Left ventricle myocardium superior (tissue), 1 donor: ENCODE results near the gene HTRA3. TPM values are rescaled to one million over a fixed set of nuclear protein-coding genes. Genes with fewer than 3 reads are reported as not detected.

Source experiments
- ATAC-seq: fragments of 200-7000 bp; cut with Tn5 transposase; one replicate; pipeline ENCODE4 v1.9.1; 2020; ENCODE audit warnings: mild to moderate bottlenecking, moderate library complexity
- DNase-seq: peaks from one replicate; pipeline ENCODE4 v3.0.0-alpha.2; 2020
- intact Hi-C: fragments of 100-400 bp; cut with micrococcal nuclease; formaldehyde crosslinking; loops from one replicate; pipeline ENCODE4 v1.11.0; 2022
- total RNA-seq: library from RNA; stranded (reverse); fragmentation: NEBNext Ultra II Directional; extraction: Animal tissue kit (Norgen Biotek cat#: 25700); gene quantifications from one replicate; pipeline ENCODE4 v1.2.1, GENCODE V29; 2021
- donor health status: DM: no; HTN: yes; CAD: no; lungs with severe emphysema.

Gene HTRA3
- total RNA-seq, 1 donor from 2014 or later: 95.6 TPM

DNA sequence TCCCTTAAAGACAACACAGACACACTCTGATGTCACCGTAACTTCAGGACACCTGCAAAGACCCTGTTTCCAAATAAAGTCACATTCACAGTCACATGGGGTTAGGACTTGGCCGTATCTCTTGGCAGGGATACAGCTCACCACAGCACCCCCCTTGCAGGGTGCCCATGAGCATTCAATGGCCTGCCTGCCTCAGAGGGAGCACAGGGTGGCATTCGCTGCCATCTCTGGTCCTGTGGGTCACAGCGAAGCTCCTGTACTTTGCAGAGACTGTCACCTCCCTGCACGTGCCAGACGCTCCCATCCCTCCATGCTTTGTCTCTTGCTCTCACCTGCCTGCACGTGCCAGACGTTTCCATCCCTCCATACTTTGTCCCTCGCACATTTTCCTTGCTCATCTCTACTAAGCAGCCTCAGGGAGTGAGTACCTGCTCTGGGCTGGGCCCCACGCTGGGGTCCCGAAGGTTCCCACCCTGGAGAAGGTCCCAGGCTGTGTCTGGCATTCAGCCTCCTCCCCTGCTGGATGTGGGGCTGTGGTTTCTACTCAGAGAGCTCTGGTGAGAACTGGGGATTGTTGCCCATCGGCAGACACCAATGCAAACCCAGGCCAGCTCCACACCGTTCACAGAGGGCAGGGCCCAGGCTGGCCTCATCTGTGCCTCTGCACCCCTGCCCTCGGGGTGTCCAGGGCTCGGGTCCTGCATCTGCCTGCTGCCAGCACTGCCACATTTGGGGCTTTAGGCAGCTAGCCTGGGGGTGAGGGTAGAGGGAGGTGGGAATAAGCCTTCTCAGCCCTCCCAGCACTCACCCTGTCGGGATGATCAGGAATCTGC is 15.8 kb downstream of the HTRA3 start:
- peak; percentile 66 for ATAC-seq
- intact Hi-C loops: no loop called here
- peak; percentile 59 for DNase-seq

DNA sequence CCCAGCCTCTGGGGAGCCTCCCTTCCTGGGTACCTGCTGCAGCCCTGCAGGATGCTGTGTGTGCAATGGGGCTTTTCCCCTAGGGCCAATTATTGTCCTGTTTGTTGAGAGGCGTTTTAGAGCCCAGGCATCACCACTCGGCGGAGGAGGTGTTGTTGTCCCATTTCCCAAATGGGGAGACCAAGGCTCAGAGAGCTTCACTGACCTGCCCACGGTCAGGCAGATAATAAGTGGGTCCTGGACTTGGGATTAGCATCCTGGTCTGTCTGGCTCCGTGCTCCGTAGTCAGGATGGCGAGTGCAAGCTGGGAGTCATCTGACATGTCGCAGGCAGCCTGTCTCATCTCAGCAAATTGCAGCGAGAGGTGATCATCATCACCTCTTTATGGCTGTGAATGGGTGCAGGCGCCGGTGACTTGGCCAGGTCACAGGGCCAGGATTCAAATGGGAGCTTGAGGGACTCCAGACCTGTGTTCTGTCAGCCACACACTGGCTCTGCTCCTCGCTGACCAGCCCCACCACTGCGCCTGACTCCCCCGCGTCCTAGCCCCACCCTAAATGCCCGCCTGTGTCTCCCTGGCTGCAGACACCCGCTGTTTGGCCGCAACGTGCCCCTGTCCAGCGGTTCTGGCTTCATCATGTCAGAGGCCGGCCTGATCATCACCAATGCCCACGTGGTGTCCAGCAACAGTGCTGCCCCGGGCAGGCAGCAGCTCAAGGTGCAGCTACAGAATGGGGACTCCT is 16.6 kb downstream of the HTRA3 start:
- intact Hi-C loops: no loop called here

DNA sequence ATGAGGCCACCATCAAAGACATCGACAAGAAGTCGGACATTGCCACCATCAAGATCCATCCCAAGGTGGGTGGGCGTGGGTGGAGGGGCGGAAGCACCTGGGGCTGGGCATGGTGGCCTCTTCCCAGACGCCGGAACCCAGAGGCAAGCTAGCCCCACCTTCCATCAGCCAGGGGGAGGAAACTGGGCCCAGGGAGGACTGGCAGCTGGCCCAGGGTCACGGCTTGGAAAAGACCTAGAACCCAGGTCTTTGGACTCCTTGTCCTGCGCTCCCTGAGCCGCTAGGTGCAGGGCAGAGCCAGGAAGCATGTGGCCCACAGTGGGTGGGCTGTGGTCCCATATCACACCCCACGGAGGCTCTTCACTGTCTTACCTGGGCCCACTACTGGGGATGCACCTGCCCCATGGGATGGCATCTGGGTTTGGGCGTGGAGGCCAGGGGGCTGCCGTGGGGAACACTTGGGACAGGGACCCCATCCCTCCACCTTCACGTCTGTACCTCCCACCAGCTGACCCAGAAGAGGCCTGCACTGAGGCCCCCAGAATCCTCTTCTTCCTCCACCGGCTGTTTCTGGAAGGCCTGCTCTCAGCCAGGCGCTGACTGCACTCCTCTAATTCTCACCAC is 17.3 kb downstream of the HTRA3 start:
- intact Hi-C loops: no loop called here
- DNase-seq: peak; percentile 41
- ATAC-seq: no peak

More for the DNA sequence above, 16.6 kb downstream of the HTRA3 start:
- ATAC-seq (peak; percentile 84), DNase-seq (peak; percentile 84)

- peak; percentile 18 for DNase-seq
- ATAC-seq: no peak
- intact Hi-C loops: no loop called here
These were observed 18.1 kb downstream of the HTRA3 start for GRCh38 chr4:8287343-8288280.

- DNase-seq (peak; percentile 9), ATAC-seq (no peak)
- intact Hi-C loops: no loop called here
These were observed 19.7 kb downstream of the HTRA3 start for GRCh38 chr4:8289151-8289750.

DNA sequence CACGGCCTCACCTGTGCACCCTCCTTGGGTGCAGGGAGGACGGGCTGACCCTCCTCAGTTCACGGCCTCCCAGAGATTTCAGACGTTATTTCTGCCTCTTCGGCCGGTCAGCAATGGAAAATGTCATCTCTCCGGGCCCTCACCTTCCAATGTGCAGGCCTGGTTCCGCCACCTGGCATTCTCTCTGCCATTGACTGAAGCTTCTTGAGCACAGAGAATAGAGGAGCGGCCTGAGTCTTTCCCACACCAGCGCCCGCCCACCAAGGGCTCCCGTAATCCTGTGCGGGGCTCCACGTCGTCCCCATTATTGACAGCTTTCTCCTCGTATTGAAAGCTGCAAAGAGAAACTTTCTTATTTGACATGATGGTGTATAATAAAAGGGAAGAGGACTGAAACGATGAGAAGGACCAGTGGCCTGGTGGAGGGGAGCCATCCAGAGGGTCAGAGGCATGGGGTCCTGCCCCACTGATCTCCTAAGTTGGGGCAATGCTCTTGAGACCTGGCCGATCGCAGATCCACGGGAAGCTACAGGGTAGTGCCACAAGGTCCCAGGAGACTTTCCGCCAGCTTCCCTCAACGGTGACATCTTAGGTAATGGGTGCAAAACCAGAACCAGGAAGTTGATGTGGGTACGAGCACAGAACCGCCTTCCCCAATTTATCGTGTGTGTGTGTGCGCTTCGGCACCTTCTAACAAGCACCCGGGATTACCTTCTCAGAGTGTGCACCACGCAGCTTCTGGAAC is 20.6 kb downstream of the HTRA3 start:
- ATAC-seq (no peak), DNase-seq (no peak)

GRCh38 chr4:8290701-8290970 is 21.1 kb downstream of the HTRA3 start:
- peak; percentile 14 for DNase-seq
- intact Hi-C loops: no loop called here
- ATAC-seq: no peak

More for the DNA sequence above, 20.6 kb downstream of the HTRA3 start:
- intact Hi-C loops: no loop called here

GRCh38 chr4:8291036-8291682 is 21.6 kb downstream of the HTRA3 start:
- intact Hi-C loops: no loop called here
- DNase-seq: peak; percentile 12
- ATAC-seq: no peak

- ATAC-seq (no peak), DNase-seq (peak; percentile 17)
- intact Hi-C loops: no loop called here
These were observed 22.3 kb downstream of the HTRA3 start for GRCh38 chr4:8291701-8292477.

GRCh38 chr4:8292478-8293107 is 23.0 kb downstream of the HTRA3 start:
- ATAC-seq (no peak), DNase-seq (no peak)
- intact Hi-C loops: no loop called here

GRCh38 chr4:8293131-8293975 is 23.8 kb downstream of the HTRA3 start:
- intact Hi-C loops: no loop called here
- ATAC-seq (no peak), DNase-seq (peak; percentile 20)

DNA sequence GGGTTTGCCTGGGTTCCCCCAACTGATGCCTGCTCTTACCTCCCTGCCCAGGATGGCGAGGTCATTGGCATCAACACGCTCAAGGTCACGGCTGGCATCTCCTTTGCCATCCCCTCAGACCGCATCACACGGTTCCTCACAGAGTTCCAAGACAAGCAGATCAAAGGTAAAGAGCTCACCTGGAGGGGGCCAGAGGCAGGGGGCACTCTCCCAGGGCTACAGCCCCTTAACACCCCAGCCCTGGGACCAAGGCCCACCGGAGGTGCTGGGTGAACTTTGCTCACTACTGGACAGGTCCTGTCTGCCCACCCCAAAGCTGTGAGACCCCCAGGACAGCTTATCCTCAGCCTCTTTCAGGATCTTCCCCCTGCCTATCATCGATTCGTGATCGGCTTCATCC is 24.5 kb downstream of the HTRA3 start:
- ATAC-seq: no peak
- DNase-seq: peak; percentile 15
- intact Hi-C loops: no loop called here

DNA sequence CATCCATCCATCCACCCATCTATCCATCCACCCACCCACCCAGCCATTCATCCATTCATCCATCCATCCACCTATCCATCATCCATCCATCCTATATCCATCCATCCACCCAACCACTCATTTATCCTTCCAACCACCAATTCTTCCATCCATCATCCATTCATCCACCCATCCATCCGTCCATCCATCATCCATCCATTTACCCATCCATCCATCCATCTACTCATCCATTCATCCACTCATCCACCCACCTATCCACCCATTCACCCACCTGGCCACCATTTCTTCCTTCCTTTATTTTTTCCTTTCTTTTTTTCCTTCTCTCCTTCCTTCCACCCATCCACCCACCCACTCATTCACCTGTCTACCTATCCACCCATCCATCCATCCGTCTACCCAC is 25.2 kb downstream of the HTRA3 start:
- DNase-seq: no peak
- ATAC-seq: no peak
- intact Hi-C loops: no loop called here

DNA sequence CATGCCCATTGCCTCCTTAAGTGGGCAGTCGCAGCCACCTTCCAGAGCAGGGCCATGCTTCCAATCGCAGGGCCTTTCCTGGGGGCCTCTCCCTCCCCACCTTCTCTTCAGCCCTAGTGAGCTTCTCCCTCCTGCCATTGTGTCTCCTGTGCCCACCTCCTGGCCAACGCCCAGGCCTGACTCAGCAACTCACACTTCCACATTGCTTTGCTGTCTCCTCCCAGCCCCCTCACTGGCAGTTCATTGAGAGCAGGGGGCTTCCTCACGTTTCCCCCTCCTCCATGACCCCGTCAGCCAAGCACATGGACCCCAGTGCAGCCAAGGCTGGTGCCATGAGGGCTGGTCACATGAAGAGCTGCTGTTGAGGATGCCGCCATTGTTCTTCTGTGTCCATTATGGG is 25.9 kb downstream of the HTRA3 start:
- intact Hi-C loops: no loop called here
- no peak for ATAC-seq
- peak; percentile 20 for DNase-seq

- intact Hi-C loops: no loop called here
- DNase-seq (peak; percentile 23), ATAC-seq (no peak)
These were observed 26.9 kb downstream of the HTRA3 start for GRCh38 chr4:8296491-8296890.

GRCh38 chr4:8297141-8297601 is 27.6 kb downstream of the HTRA3 start:
- intact Hi-C loops: no loop called here

More at GRCh38 chr4:8297141-8297601, 27.6 kb downstream of the HTRA3 start:
- DNase-seq (no peak), ATAC-seq (peak; percentile 31)
